ENCODE data around the gene IFITM1.

GRCh38 chr11:332651-333480 lies 19.0 kb downstream of the IFITM1 start:
- TF ChIP-seq SUZ12 (IDR thresholded peaks at IDR 0.05; ENCODE audit: extremely low read depth, insufficient read depth, insufficient read length) (no peak), YY1 (IDR thresholded peaks at IDR 0.05; ENCODE audit: insufficient read depth, insufficient read length) (no peak)
